Muscle layer of duodenum (tissue), 2 donors: ENCODE results near the gene ODAM.

ENCODE experiments used
- H3K27ac ChIP-seq: one replicate; pipeline ENCODE4 v1.7.0; 2013; ENCODE audit warnings: mild to moderate bottlenecking, low read length
- H3K27me3 ChIP-seq: one replicate; pipeline ENCODE4 v1.7.0; 2013; ENCODE audit warnings: low read depth, mild to moderate bottlenecking, control low read depth, low read length
- H3K36me3 ChIP-seq, 2 donors: one replicate each; pipeline ENCODE4 v1.7.0; 2013; ENCODE audit warnings: low read length in 2 of 2, control low read depth in 1 of 2, mild to moderate bottlenecking in 1 of 2; ENCODE audit not compliant: insufficient read depth in 2 of 2, control insufficient read depth in 1 of 2
- H3K4me1 ChIP-seq, 2 donors: one replicate each; pipeline ENCODE4 v1.7.0; 2013; ENCODE audit warnings: low read length in 2 of 2, mild to moderate bottlenecking in 2 of 2, control low read depth in 1 of 2, moderate library complexity in 1 of 2; ENCODE audit not compliant: insufficient read depth in 2 of 2, control insufficient read depth in 1 of 2
- H3K4me3 ChIP-seq, 2 donors: one replicate each; pipeline ENCODE4 v1.7.0; 2013; ENCODE audit warnings: low read length in 2 of 2, low read depth in 1 of 2, mild to moderate bottlenecking in 1 of 2
- H3K9me3 ChIP-seq, 2 donors: one replicate each; pipeline ENCODE4 v1.7.0; 2013; ENCODE audit warnings: low read length in 2 of 2, control low read depth in 1 of 2, mild to moderate bottlenecking in 1 of 2; ENCODE audit not compliant: control insufficient read depth in 1 of 2
- donor health status: healthy.

ODAM gene

GRCh38 chr4:70195425-70195824 is at the start of gene ODAM:
TSS of gene ODAM (plus strand) at chr4:70195725. CDS start at chr4:70196544, 819 bp downstream.
- no peaks in the 10 kb centered on the region for H3K27me3 ChIP-seq
- H3K4me1 ChIP-seq, result no peaks in the 10 kb centered on the region
- H3K9me3 ChIP-seq, result no peaks in the 10 kb centered on the region
- no peaks in the 10 kb centered on the region for H3K36me3 ChIP-seq
- H3K27ac ChIP-seq, result no peak within 1 kb of the TSS
- H3K4me3 ChIP-seq, result no peak within 1 kb of the TSS

GRCh38 chr4:70151271-70151670 is 44.3 kb upstream of the ODAM start:
- no peaks in the 10 kb centered on the region for H3K9me3 ChIP-seq

GRCh38 chr4:70152088-70152487 is 43.4 kb upstream of the ODAM start:
- no peaks in the 10 kb centered on the region for H3K4me1 ChIP-seq
- no peaks in the 10 kb centered on the region for H3K27me3 ChIP-seq
- no peak overlapping the region for H3K4me3 ChIP-seq
- no peaks in the 10 kb centered on the region for H3K9me3 ChIP-seq
- no peaks in the 10 kb centered on the region for H3K36me3 ChIP-seq
- H3K27ac ChIP-seq, result no peak overlapping the region

More at GRCh38 chr4:70151271-70151670, 44.3 kb upstream of the ODAM start:
- Histone ChIP-seq H3K27me3 (no peaks in the 10 kb centered on the region), H3K27ac (no peak overlapping the region), H3K36me3 (no peaks in the 10 kb centered on the region), H3K4me3 (no peak overlapping the region), H3K4me1 (no peaks in the 10 kb centered on the region)

- Histone ChIP-seq H3K4me3 (no peak within 1 kb of the TSS), H3K27me3 (no peaks in the 10 kb centered on the region), H3K27ac (no peak within 1 kb of the TSS), H3K9me3 (no peaks in the 10 kb centered on the region), H3K4me1 (no peaks in the 10 kb centered on the region), H3K36me3 (no peaks in the 10 kb centered on the region)
These were observed 41.6 kb upstream of the ODAM start, which contains the start of gene PRR27 for GRCh38 chr4:70153937-70154336. TSS of gene PRR27 (plus strand) at chr4:70154237. CDS start at chr4:70154376, 139 bp downstream.

- no peaks in the 10 kb centered on the region for H3K9me3 ChIP-seq
- H3K27me3 ChIP-seq, result no peaks in the 10 kb centered on the region
- no peak overlapping the region for H3K4me3 ChIP-seq
- no peak overlapping the region for H3K27ac ChIP-seq
- H3K36me3 ChIP-seq, result no peaks in the 10 kb centered on the region
- no peaks in the 10 kb centered on the region for H3K4me1 ChIP-seq
These were observed 36.9 kb upstream of the ODAM start for GRCh38 chr4:70158576-70158975.

- H3K27ac ChIP-seq, result no peak overlapping the region
These were observed 18.4 kb upstream of the ODAM start for GRCh38 chr4:70177090-70177489.

GRCh38 chr4:70178075-70178660 is 17.4 kb upstream of the ODAM start:
- Histone ChIP-seq H3K4me1 (no peaks in the 10 kb centered on the region), H3K9me3 (no peaks in the 10 kb centered on the region), H3K4me3 (no peak overlapping the region), H3K27me3 (no peaks in the 10 kb centered on the region), H3K36me3 (no peaks in the 10 kb centered on the region), H3K27ac (no peak overlapping the region)

More at GRCh38 chr4:70177090-70177489, 18.4 kb upstream of the ODAM start:
- no peaks in the 10 kb centered on the region for H3K9me3 ChIP-seq
- no peak overlapping the region for H3K4me3 ChIP-seq
- H3K4me1 ChIP-seq, result no peaks in the 10 kb centered on the region
- H3K36me3 ChIP-seq, result no peaks in the 10 kb centered on the region
- no peaks in the 10 kb centered on the region for H3K27me3 ChIP-seq

GRCh38 chr4:70179811-70180210 is 15.7 kb upstream of the ODAM start:
- H3K4me3 ChIP-seq, result no peak overlapping the region
- no peak overlapping the region for H3K27ac ChIP-seq
- H3K36me3 ChIP-seq, result no peaks in the 10 kb centered on the region
- H3K4me1 ChIP-seq, result no peaks in the 10 kb centered on the region
- H3K9me3 ChIP-seq, result no peaks in the 10 kb centered on the region
- H3K27me3 ChIP-seq, result no peaks in the 10 kb centered on the region

GRCh38 chr4:70181864-70182263 is 13.7 kb upstream of the ODAM start:
- H3K36me3 ChIP-seq, result no peaks in the 10 kb centered on the region
- H3K4me3 ChIP-seq, result no peak overlapping the region
- no peaks in the 10 kb centered on the region for H3K9me3 ChIP-seq
- no peaks in the 10 kb centered on the region for H3K27me3 ChIP-seq
- no peaks in the 10 kb centered on the region for H3K4me1 ChIP-seq
- no peak overlapping the region for H3K27ac ChIP-seq

- Histone ChIP-seq H3K36me3 (no peaks in the 10 kb centered on the region), H3K4me3 (no peak overlapping the region), H3K9me3 (no peaks in the 10 kb centered on the region), H3K27ac (no peak overlapping the region), H3K27me3 (no peaks in the 10 kb centered on the region), H3K4me1 (no peaks in the 10 kb centered on the region)
These were observed 12.9 kb upstream of the ODAM start for GRCh38 chr4:70182517-70183167.

- Histone ChIP-seq H3K9me3 (no peaks in the 10 kb centered on the region), H3K27ac (no peak overlapping the region), H3K27me3 (no peaks in the 10 kb centered on the region), H3K4me1 (no peaks in the 10 kb centered on the region), H3K4me3 (no peak overlapping the region), H3K36me3 (no peaks in the 10 kb centered on the region)
These were observed 12.2 kb upstream of the ODAM start for GRCh38 chr4:70183168-70183939.
